ENCODE data around the gene GPR161. TPM values are rescaled to one million over a fixed set of nuclear protein-coding genes. Genes with fewer than 3 reads are reported as not detected.
A peak's percentile ranks its signal among the peaks of the same experiment; 100 is the strongest.

Gene GPR161
- total and polyA plus RNA-seq, 2 donors (not counting 1 experiment from before 2014, with no cell fraction given) = 0.07 to 0.22 TPM

DNA sequence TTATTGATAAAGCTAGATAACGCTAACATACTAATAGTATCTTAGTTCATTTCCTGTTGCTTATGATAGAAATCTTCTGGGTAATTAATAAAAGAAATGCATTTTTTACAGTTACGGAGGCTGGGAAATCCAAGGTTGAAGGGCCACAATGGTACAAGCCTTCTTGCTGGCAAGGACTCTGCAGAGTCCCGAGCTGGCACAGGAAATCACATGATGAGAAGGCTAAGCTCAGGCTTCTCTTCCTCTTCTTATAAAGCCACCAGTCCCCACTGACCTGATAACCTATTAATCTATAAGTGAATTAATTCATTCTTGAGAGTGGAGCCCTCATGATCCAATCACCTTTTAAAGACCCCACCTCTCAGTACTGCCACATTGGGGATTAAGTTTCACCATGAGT, 82.6 kb downstream of the GPR161 start:
- Histone ChIP-seq H3K36me3 (replicated peaks in 1 of 2; ENCODE audit: control extremely low read depth in 1 of 2, control insufficient read depth in 1 of 2, extremely low read depth in 1 of 2, insufficient read depth in 2 of 2, low read length in 1 of 2) (peaks cover 0 to 5% of the 10 kb centered on the region in 2 experiments), H3K27ac (ENCODE audit: low read length in 2 of 2) (no peak overlapping the region), H3K4me2 (replicated peaks; ENCODE audit: low read depth, low read length, poor library complexity, severe bottlenecking) (peak overlapping the region; percentile 11), H2AFZ (ENCODE audit: insufficient read depth, low read depth, low read length, poor library complexity, severe bottlenecking) (no peak overlapping the region), H3K79me2 (ENCODE audit: control insufficient read depth, insufficient read depth, low read length) (no peaks in the 10 kb centered on the region), H4K20me1 (ENCODE audit: control insufficient read depth, insufficient read depth, low read length, poor library complexity, severe bottlenecking) (no peaks in the 10 kb centered on the region), H3K4me3 (ENCODE audit: control extremely low read depth in 1 of 5, extremely low read depth in 1 of 5, insufficient read depth in 1 of 5, low read depth in 2 of 5, low read length in 4 of 5) (no peak overlapping the region), H3K27me3 (replicated peaks in 1 of 4; ENCODE audit: control extremely low read depth in 1 of 4, control insufficient read depth in 3 of 4, insufficient read depth in 4 of 4, low read length in 3 of 4) (no peaks in the 10 kb centered on the region), H3K9ac (ENCODE audit: low read length) (no peak overlapping the region), H3K4me1 (ENCODE audit: control insufficient read depth in 2 of 2, insufficient read depth in 2 of 2, low read length in 2 of 2) (peaks cover 7% of the 10 kb centered on the region in 2 donors), H3K9me3 (ENCODE audit: control extremely low read depth in 1 of 3, control insufficient read depth in 2 of 3, insufficient read depth in 1 of 3, low read length in 2 of 3) (no peaks in the 10 kb centered on the region)
- POLR2A ChIA-PET = no interaction called here
- TF ChIP-seq, protein P1, sequence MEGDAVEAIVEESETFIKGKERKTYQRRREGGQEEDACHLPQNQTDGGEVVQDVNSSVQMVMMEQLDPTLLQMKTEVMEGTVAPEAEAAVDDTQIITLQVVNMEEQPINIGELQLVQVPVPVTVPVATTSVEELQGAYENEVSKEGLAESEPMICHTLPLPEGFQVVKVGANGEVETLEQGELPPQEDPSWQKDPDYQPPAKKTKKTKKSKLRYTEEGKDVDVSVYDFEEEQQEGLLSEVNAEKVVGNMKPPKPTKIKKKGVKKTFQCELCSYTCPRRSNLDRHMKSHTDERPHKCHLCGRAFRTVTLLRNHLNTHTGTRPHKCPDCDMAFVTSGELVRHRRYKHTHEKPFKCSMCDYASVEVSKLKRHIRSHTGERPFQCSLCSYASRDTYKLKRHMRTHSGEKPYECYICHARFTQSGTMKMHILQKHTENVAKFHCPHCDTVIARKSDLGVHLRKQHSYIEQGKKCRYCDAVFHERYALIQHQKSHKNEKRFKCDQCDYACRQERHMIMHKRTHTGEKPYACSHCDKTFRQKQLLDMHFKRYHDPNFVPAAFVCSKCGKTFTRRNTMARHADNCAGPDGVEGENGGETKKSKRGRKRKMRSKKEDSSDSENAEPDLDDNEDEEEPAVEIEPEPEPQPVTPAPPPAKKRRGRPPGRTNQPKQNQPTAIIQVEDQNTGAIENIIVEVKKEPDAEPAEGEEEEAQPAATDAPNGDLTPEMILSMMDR (IDR thresholded peaks at IDR 0.05) = no peak
- no peak for TF ChIP-seq EZH2 (IDR thresholded peaks at IDR 0.05; ENCODE audit: borderline replicate concordance, insufficient read depth, low read depth, low read length, poor library complexity, severe bottlenecking)
- H3K9me3 Mint-ChIP-seq (ENCODE audit: insufficient read depth) = no peaks in the 10 kb centered on the region
- CTCF ChIA-PET = interaction anchor here (0.9 kb wide), 1 partner anchor 10 kb away, joined by 3 read pairs; no protein-coding TSS in a partner anchor
- H3K27me3 Mint-ChIP-seq = no peaks in the 10 kb centered on the region
- no peak overlapping the region for H3K4me3 Mint-ChIP-seq
- 86% methylated on average over 1 of the region's 3 CpGs for WGBS (ENCODE audit: insufficient coverage)
- H3K4me1 Mint-ChIP-seq = peaks cover 4% of the 10 kb centered on the region
- DNase-seq (no peak), ATAC-seq (ENCODE audit: low read depth) (no peak)
- no peak overlapping the region for H3K27ac Mint-ChIP-seq
- intact Hi-C loops (cut with micrococcal nuclease) = no loop called here

- TF ChIP-seq, protein P1 (IDR thresholded peaks at IDR 0.05) = no peak
- TF ChIP-seq EZH2 (IDR thresholded peaks at IDR 0.05; ENCODE audit: borderline replicate concordance, insufficient read depth, low read depth, low read length, poor library complexity, severe bottlenecking) = no peak
- H3K27ac Mint-ChIP-seq = no peak overlapping the region
- H3K4me1 ChIP-seq (ENCODE audit: control insufficient read depth in 2 of 2, insufficient read depth in 2 of 2, low read length in 2 of 2) = peaks cover 7% of the 10 kb centered on the region in 2 donors
- intact Hi-C loops (cut with micrococcal nuclease) = no loop called here
- no peaks in the 10 kb centered on the region for H4K20me1 ChIP-seq (ENCODE audit: control insufficient read depth, insufficient read depth, low read length, poor library complexity, severe bottlenecking)
- H3K4me2 ChIP-seq (replicated peaks; ENCODE audit: low read depth, low read length, poor library complexity, severe bottlenecking) = peak overlapping the region; percentile 11
- H3K9me3 ChIP-seq (ENCODE audit: control extremely low read depth in 1 of 3, control insufficient read depth in 2 of 3, insufficient read depth in 1 of 3, low read length in 2 of 3) = no peaks in the 10 kb centered on the region
- ChIA-PET CTCF (interaction anchor here (0.9 kb wide), 1 partner anchor 9 kb away, joined by 3 read pairs; no protein-coding TSS in a partner anchor), POLR2A (no interaction called here)
- peaks cover 0 to 5% of the 10 kb centered on the region in 2 experiments for H3K36me3 ChIP-seq (replicated peaks in 1 of 2; ENCODE audit: control extremely low read depth in 1 of 2, control insufficient read depth in 1 of 2, extremely low read depth in 1 of 2, insufficient read depth in 2 of 2, low read length in 1 of 2)
- peaks cover 4% of the 10 kb centered on the region for H3K4me1 Mint-ChIP-seq
- no peak overlapping the region for H3K4me3 Mint-ChIP-seq
- DNase-seq (no peak), ATAC-seq (ENCODE audit: low read depth) (no peak)
- H3K4me3 ChIP-seq (ENCODE audit: control extremely low read depth in 1 of 5, extremely low read depth in 1 of 5, insufficient read depth in 1 of 5, low read depth in 2 of 5, low read length in 4 of 5) = no peak overlapping the region
- no peaks in the 10 kb centered on the region for H3K27me3 ChIP-seq (replicated peaks in 1 of 4; ENCODE audit: control extremely low read depth in 1 of 4, control insufficient read depth in 3 of 4, insufficient read depth in 4 of 4, low read length in 3 of 4)
- no peaks in the 10 kb centered on the region for H3K27me3 Mint-ChIP-seq
- H3K9ac ChIP-seq (ENCODE audit: low read length) = no peak overlapping the region
- H3K27ac ChIP-seq (ENCODE audit: low read length in 2 of 2) = no peak overlapping the region
- H3K79me2 ChIP-seq (ENCODE audit: control insufficient read depth, insufficient read depth, low read length) = no peaks in the 10 kb centered on the region
- H3K9me3 Mint-ChIP-seq (ENCODE audit: insufficient read depth) = no peaks in the 10 kb centered on the region
- H2AFZ ChIP-seq (ENCODE audit: insufficient read depth, low read depth, low read length, poor library complexity, severe bottlenecking) = no peak overlapping the region
- WGBS (ENCODE audit: insufficient coverage) = 100% methylated on average over 2 of the region's 2 CpGs
These were observed 83.0 kb downstream of the GPR161 start for GRCh38 chr1:168053681-168054080.
